ENCODE results near the gene BCO1. TPM values are rescaled to one million over a fixed set of nuclear protein-coding genes. Genes with fewer than 3 reads are reported as not detected.

Gene BCO1
- total RNA-seq, 2 experiments from 2014 or later, result not detected

DNA sequence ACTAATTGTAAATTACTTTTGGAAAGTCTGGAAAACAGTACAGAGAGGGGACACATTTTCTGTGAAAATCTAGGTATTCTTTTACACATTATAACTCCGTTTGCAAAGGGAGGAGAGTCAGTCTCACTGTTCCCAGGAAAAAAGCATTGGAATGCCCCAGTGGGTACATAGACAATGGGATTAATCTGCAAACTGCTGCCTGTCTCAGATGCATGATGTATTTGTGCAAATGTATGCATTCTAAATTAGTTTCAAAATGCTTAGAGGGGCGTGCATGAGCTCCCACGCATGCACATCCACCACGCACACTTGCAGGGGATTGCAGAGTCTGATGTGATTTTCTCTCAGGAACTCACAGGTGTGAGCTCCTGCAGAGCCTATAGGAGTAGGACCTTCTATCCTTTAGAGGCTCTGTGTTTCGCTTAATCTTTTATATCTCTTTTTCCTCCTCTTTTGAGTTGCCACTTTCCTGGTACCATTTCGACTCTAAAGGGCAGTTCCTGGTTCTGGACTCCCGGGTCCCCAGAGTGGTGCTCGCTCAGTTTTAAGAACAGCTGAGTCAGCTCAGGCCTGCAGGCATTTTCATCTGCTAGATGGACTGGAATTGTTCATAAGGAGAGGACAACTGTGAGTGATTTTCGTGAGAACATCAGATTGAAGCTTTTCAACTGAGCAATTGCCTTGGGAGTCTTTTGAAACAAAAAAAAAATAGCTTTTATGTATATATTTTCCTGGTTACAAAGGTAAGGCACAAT lies 1.1 kb downstream of the BCO1 start:
- H3K27me3 Mint-ChIP-seq (ENCODE audit: low read depth), result peaks cover 4% of the 10 kb centered on the region
- no peak overlapping the region for H3K27ac Mint-ChIP-seq
- H3K4me3 Mint-ChIP-seq, result no peak overlapping the region
- no peak for DNase-seq
- peaks cover 2% of the 10 kb centered on the region for H3K4me1 Mint-ChIP-seq (ENCODE audit: low read depth)
- CTCF ChIA-PET, result no interaction called here
- no peak for ATAC-seq
- POLR2A ChIA-PET, result no interaction called here
- no peaks in the 10 kb centered on the region for H3K9me3 Mint-ChIP-seq (ENCODE audit: insufficient read depth)
- H3K36me3 Mint-ChIP-seq (ENCODE audit: low read depth), result no peaks in the 10 kb centered on the region

- POLR2A ChIA-PET, result no interaction called here
- CTCF ChIA-PET, result no interaction called here
Observed at GRCh38 chr16:81241706-81242105, 3.2 kb downstream of the BCO1 start.

DNA sequence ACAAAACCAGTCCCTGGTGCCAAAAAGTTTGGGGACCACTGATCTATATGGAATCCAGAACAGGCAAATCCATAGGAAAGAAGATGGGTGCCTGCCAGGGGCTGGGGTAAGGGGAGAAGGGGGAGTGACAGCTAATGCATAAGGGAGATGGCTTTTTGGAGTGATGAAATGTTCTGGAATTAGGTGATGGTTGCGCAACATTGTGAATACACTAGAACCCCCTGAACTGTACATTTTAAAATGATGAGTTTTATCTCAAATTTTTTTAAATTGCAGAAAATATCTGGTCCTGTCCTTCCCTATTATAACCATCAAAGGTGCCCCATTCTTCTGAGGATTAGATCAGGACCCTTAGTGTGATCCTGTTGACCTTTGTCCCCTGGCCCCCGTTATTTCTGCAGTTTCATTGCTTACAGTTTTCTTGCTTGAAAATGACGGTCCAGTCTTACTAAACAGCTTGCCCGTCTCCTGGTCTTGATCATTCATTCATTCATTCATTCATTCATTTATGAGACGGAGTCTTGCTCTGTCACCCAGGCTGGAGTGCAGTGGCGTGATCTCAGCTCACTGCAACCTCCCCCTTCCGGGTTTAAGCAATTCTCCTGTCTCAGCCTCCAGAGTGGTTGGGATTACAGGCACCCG lies 4.6 kb downstream of the BCO1 start:
- DNase-seq, result no peak
- ATAC-seq, result no peak
- ChIA-PET CTCF (interaction anchor here (1.4 kb wide), 1 partner anchor 18 kb away, joined by 3 read pairs; no protein-coding TSS in a partner anchor), POLR2A (no interaction called here)
- Mint-ChIP-seq H3K36me3 (ENCODE audit: low read depth) (no peaks in the 10 kb centered on the region), H3K4me1 (ENCODE audit: low read depth) (peaks cover 2% of the 10 kb centered on the region), H3K27ac (no peak overlapping the region), H3K9me3 (ENCODE audit: insufficient read depth) (no peaks in the 10 kb centered on the region), H3K4me3 (no peak overlapping the region), H3K27me3 (ENCODE audit: low read depth) (peaks cover 4% of the 10 kb centered on the region)

More at GRCh38 chr16:81241706-81242105, 3.2 kb downstream of the BCO1 start:
- ATAC-seq, result no peak
- Mint-ChIP-seq H3K4me3 (no peak overlapping the region), H3K27ac (no peak overlapping the region), H3K27me3 (ENCODE audit: low read depth) (peaks cover 4% of the 10 kb centered on the region), H3K9me3 (ENCODE audit: insufficient read depth) (no peaks in the 10 kb centered on the region), H3K36me3 (ENCODE audit: low read depth) (no peaks in the 10 kb centered on the region), H3K4me1 (ENCODE audit: low read depth) (peaks cover 2% of the 10 kb centered on the region)
- DNase-seq, result no peak

DNA sequence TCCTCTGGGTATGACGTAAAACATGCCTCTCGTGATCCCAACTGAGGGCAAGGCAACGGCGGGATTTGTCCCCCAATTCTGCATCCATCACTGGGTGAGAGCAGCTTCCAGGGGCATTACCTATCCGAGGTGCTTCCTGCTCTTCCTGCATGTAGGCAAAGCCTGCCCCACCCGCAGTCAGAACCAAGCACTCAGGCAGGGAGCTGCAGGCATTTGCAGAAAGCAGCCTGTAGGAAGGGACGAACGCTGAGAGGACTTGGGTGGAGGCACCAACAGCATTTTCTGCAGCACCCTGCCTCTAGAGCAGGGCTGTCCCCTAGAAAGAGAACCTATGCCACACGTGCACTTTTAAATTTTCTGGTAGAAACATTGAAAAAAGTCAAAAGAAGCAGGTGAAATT lies 5.5 kb downstream of the BCO1 start:
- ChIA-PET POLR2A (no interaction called here), CTCF (interaction anchor here (1.4 kb wide), 1 partner anchor 17 kb away, joined by 3 read pairs; no protein-coding TSS in a partner anchor)
- no peak for DNase-seq
- Mint-ChIP-seq H3K9me3 (ENCODE audit: insufficient read depth) (no peaks in the 10 kb centered on the region), H3K4me1 (ENCODE audit: low read depth) (no peaks in the 10 kb centered on the region), H3K27me3 (ENCODE audit: low read depth) (no peaks in the 10 kb centered on the region), H3K4me3 (no peak overlapping the region), H3K27ac (no peak overlapping the region), H3K36me3 (ENCODE audit: low read depth) (no peaks in the 10 kb centered on the region)
- no peak for ATAC-seq

- ATAC-seq (no peak), DNase-seq (no peak)
- H3K27me3 Mint-ChIP-seq (ENCODE audit: low read depth), result no peaks in the 10 kb centered on the region
- H3K27ac Mint-ChIP-seq, result no peak overlapping the region
- H3K4me1 Mint-ChIP-seq (ENCODE audit: low read depth), result no peaks in the 10 kb centered on the region
- CTCF ChIA-PET, result no interaction called here
- H3K9me3 Mint-ChIP-seq (ENCODE audit: insufficient read depth), result no peaks in the 10 kb centered on the region
- H3K36me3 Mint-ChIP-seq (ENCODE audit: low read depth), result no peaks in the 10 kb centered on the region
- no peak overlapping the region for H3K4me3 Mint-ChIP-seq
- POLR2A ChIA-PET, result no interaction called here
Observed at GRCh38 chr16:81251871-81252270, 13.4 kb downstream of the BCO1 start.

DNA sequence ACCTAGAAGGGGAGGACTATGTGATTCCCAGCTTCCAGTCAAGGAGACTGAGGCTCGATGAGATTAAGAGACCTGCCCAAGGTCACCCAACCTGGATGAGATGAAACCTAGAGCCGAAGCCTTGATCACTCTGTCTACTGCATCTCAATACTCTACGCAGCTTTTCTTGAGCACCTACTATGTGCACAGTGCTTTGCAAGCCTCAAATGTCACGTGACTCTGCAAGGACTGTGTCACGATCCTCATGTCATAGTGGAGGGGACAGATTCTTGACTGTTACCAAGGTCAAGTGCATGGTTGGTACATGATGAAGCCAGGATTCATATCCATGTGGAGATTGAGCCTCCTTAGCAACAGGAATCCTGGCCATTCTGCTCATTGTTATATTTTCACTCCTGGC lies 14.7 kb downstream of the BCO1 start:
- Mint-ChIP-seq H3K36me3 (ENCODE audit: low read depth) (no peaks in the 10 kb centered on the region), H3K4me1 (ENCODE audit: low read depth) (no peaks in the 10 kb centered on the region)

GRCh38 chr16:81254922-81255526 lies 16.5 kb downstream of the BCO1 start:
- no peaks in the 10 kb centered on the region for H3K9me3 Mint-ChIP-seq (ENCODE audit: insufficient read depth)

More for the DNA sequence above, 14.7 kb downstream of the BCO1 start:
- H3K27ac Mint-ChIP-seq, result no peak overlapping the region
- no peak for DNase-seq
- ATAC-seq, result no peak
- H3K4me3 Mint-ChIP-seq, result no peak overlapping the region
- H3K9me3 Mint-ChIP-seq (ENCODE audit: insufficient read depth), result no peaks in the 10 kb centered on the region
- ChIA-PET POLR2A (no interaction called here), CTCF (no interaction called here)
- H3K27me3 Mint-ChIP-seq (ENCODE audit: low read depth), result no peaks in the 10 kb centered on the region

GRCh38 chr16:81259916-81260315 lies 21.4 kb downstream of the BCO1 start:
- no peak overlapping the region for H3K27ac Mint-ChIP-seq
- no peaks in the 10 kb centered on the region for H3K9me3 Mint-ChIP-seq (ENCODE audit: insufficient read depth)
- no peaks in the 10 kb centered on the region for H3K4me1 Mint-ChIP-seq (ENCODE audit: low read depth)
- ChIA-PET POLR2A (no interaction called here), CTCF (interaction anchor here (1.0 to 1.2 kb wide), 2 partner anchors 42 to 481 kb away, joined by 3 to 4 read pairs; no protein-coding TSS in a partner anchor)
- H3K27me3 Mint-ChIP-seq (ENCODE audit: low read depth), result peaks cover 4% of the 10 kb centered on the region
- DNase-seq, result no peak
- no peak overlapping the region for H3K4me3 Mint-ChIP-seq
- ATAC-seq, result no peak
- H3K36me3 Mint-ChIP-seq (ENCODE audit: low read depth), result no peaks in the 10 kb centered on the region

More at GRCh38 chr16:81254922-81255526, 16.5 kb downstream of the BCO1 start:
- no peak overlapping the region for H3K27ac Mint-ChIP-seq
- H3K4me3 Mint-ChIP-seq, result no peak overlapping the region
- no peaks in the 10 kb centered on the region for H3K4me1 Mint-ChIP-seq (ENCODE audit: low read depth)
- no peaks in the 10 kb centered on the region for H3K36me3 Mint-ChIP-seq (ENCODE audit: low read depth)
- DNase-seq, result no peak
- H3K27me3 Mint-ChIP-seq (ENCODE audit: low read depth), result peaks cover 4% of the 10 kb centered on the region
- CTCF ChIA-PET, result no interaction called here
- POLR2A ChIA-PET, result no interaction called here
- no peak for ATAC-seq

- DNase-seq (peak; percentile 43), ATAC-seq (peak; percentile 42)
- no peak overlapping the region for H3K27ac Mint-ChIP-seq
- ChIA-PET CTCF (interaction anchor here (0.6 to 1.6 kb wide), 17 partner anchors 10 to 701 kb away, joined by 3 to 9 read pairs (median 4); partner anchors contain the start of genes BCO1, C16orf46 and GAN), POLR2A (no interaction called here)
- no peaks in the 10 kb centered on the region for H3K36me3 Mint-ChIP-seq (ENCODE audit: low read depth)
- H3K4me3 Mint-ChIP-seq, result no peak overlapping the region
- H3K9me3 Mint-ChIP-seq (ENCODE audit: insufficient read depth), result no peaks in the 10 kb centered on the region
- H3K4me1 Mint-ChIP-seq (ENCODE audit: low read depth), result no peaks in the 10 kb centered on the region
- H3K27me3 Mint-ChIP-seq (ENCODE audit: low read depth), result peaks cover 4% of the 10 kb centered on the region
Observed at GRCh38 chr16:81261049-81261648, 22.7 kb downstream of the BCO1 start.

GRCh38 chr16:81263470-81264220 lies 25.2 kb downstream of the BCO1 start:
- Mint-ChIP-seq H3K27me3 (ENCODE audit: low read depth) (peaks cover 3% of the 10 kb centered on the region), H3K36me3 (ENCODE audit: low read depth) (no peaks in the 10 kb centered on the region), H3K27ac (no peak overlapping the region), H3K4me1 (ENCODE audit: low read depth) (peaks cover 7% of the 10 kb centered on the region), H3K4me3 (no peak overlapping the region), H3K9me3 (ENCODE audit: insufficient read depth) (no peaks in the 10 kb centered on the region)
- DNase-seq, result no peak
- CTCF ChIA-PET, result interaction anchor here (0.6 to 1.2 kb wide), 2 partner anchors 50 to 837 kb away, joined by 3 read pairs; no protein-coding TSS in a partner anchor
- ATAC-seq, result no peak
- POLR2A ChIA-PET, result no interaction called here

DNA sequence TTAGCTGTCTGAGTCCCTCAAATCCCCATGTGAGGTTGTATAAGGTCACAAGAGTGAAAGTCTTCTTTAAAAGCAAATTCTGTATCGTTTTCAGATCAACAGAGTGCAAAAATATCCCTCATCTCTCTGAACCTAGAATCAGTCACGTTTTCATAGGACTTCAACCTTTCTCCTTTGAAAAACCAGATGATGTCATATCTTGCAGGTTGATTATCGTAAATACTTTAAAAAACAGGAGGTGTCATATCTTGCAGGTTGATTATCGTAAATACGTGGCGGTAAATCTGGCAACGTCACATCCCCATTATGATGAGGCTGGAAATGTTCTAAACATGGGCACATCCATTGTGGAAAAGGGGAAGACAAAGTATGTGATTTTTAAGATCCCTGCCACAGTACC lies 25.9 kb downstream of the BCO1 start:
- no peak overlapping the region for H3K4me3 Mint-ChIP-seq
- H3K27ac Mint-ChIP-seq, result no peak overlapping the region
- ATAC-seq (no peak), DNase-seq (no peak)
- no peaks in the 10 kb centered on the region for H3K9me3 Mint-ChIP-seq (ENCODE audit: insufficient read depth)
- CTCF ChIA-PET, result interaction anchor here (1.2 kb wide), 1 partner anchor 50 kb away, joined by 3 read pairs; no protein-coding TSS in a partner anchor
- H3K36me3 Mint-ChIP-seq (ENCODE audit: low read depth), result no peaks in the 10 kb centered on the region
- POLR2A ChIA-PET, result no interaction called here
- H3K4me1 Mint-ChIP-seq (ENCODE audit: low read depth), result peaks cover 7% of the 10 kb centered on the region
- H3K27me3 Mint-ChIP-seq (ENCODE audit: low read depth), result no peaks in the 10 kb centered on the region

Data from activated CD8-positive, alpha-beta T cell treated with anti-CD3 and anti-CD28 coated beads, Interleukin-2, amount 10 ng/mL, durations not matched to agents 7 days and 5 days (primary cell).